ENCODE results near the gene SLC28A3. TPM values are rescaled to one million over a fixed set of nuclear protein-coding genes. Genes with fewer than 3 reads are reported as not detected.

Gene SLC28A3
- total RNA-seq, 1 experiment from 2014 or later, result 0.13 TPM

- Histone ChIP-seq H3F3A (ENCODE audit: insufficient read depth, low read depth) (no peaks in the 10 kb centered on the region), H3K27ac (no peak overlapping the region), H3K27me3 (ENCODE audit: insufficient read depth, low read depth) (no peaks in the 10 kb centered on the region), H2AFZ (no peak overlapping the region), H3K36me3 (ENCODE audit: low read depth) (no peaks in the 10 kb centered on the region), H3K4me3 (no peak overlapping the region), H3K9me2 (ENCODE audit: insufficient read depth) (no peaks in the 10 kb centered on the region), H3K4me1 (replicated peaks; ENCODE audit: insufficient read depth) (0 out of 2 replicates have a peak, but pooled peaks cover 3% of the 10 kb centered on the region), H3K4me2 (peak overlapping the region; percentile 54), H4K20me1 (ENCODE audit: insufficient read depth) (no peaks in the 10 kb centered on the region), H3K9me3 (ENCODE audit: insufficient read depth, low read depth) (no peaks in the 10 kb centered on the region), H3K79me2 (ENCODE audit: low read depth) (no peaks in the 10 kb centered on the region)
- ChIA-PET POLR2A (ENCODE audit: unreplicated experiment) (interaction anchor here (0.7 kb wide), 1 partner anchor 283 kb away, joined by 3 read pairs; no protein-coding TSS in a partner anchor), CTCF (interaction anchor here (0.7 to 1.5 kb wide), 6 partner anchors 17 to 341 kb away, joined by 3 to 5 read pairs (median 4); no protein-coding TSS in a partner anchor)
- TF ChIP-seq EZH2 (IDR thresholded peaks at IDR 0.05; ENCODE audit: low read depth) (no peak), CTCF (conservative IDR thresholded peaks at IDR 0.05) (peak; percentile 90)
- BruUV-seq (replicated peaks), result no TSS peak
- intact Hi-C loops (cut with micrococcal nuclease; ENCODE audit: unreplicated experiment), result loop anchor here (1.0 to 5.0 kb wide), 5 partner anchors 54 to 340 kb away; partner anchors contain the start of genes HNRNPK, KIF27 and RMI1
- peak; percentile 72 to 77 for DNase-seq
Measured at GRCh38 chr9:84261070-84261746, 79.3 kb downstream of the SLC28A3 start.

- intact Hi-C loops (cut with micrococcal nuclease; ENCODE audit: unreplicated experiment), result no loop called here
- no peaks in the 10 kb centered on the region for H3K9me3 ChIP-seq (ENCODE audit: insufficient read depth, low read depth)
- no peaks in the 10 kb centered on the region for H3K36me3 ChIP-seq (ENCODE audit: low read depth)
- no peak overlapping the region for H3K4me2 ChIP-seq
- no peaks in the 10 kb centered on the region for H3K27me3 ChIP-seq (ENCODE audit: insufficient read depth, low read depth)
- no peaks in the 10 kb centered on the region for H3K9me2 ChIP-seq (ENCODE audit: insufficient read depth)
- H3K4me1 ChIP-seq (replicated peaks; ENCODE audit: insufficient read depth), result peaks cover 12% of the 10 kb centered on the region
- DNase-seq, result no peak
- no peaks in the 10 kb centered on the region for H3F3A ChIP-seq (ENCODE audit: insufficient read depth, low read depth)
- H3K27ac ChIP-seq, result no peak overlapping the region
- POLR2A ChIA-PET (ENCODE audit: unreplicated experiment), result no interaction called here
- no peak overlapping the region for H3K4me3 ChIP-seq
- H4K20me1 ChIP-seq (ENCODE audit: insufficient read depth), result no peaks in the 10 kb centered on the region
- no TSS peak for BruUV-seq (replicated peaks)
- no peaks in the 10 kb centered on the region for H3K79me2 ChIP-seq (ENCODE audit: low read depth)
- CTCF ChIA-PET, result no interaction called here
- H2AFZ ChIP-seq, result no peak overlapping the region
- TF ChIP-seq CTCF (conservative IDR thresholded peaks at IDR 0.05) (no peak), EZH2 (IDR thresholded peaks at IDR 0.05; ENCODE audit: low read depth) (no peak)
Measured at GRCh38 chr9:84258371-84258770, 82.2 kb downstream of the SLC28A3 start.

- ChIA-PET POLR2A (ENCODE audit: unreplicated experiment) (no interaction called here), CTCF (no interaction called here)
- no peak for DNase-seq
- Histone ChIP-seq H2AFZ (no peak overlapping the region), H3K36me3 (ENCODE audit: low read depth) (no peaks in the 10 kb centered on the region), H3K4me1 (replicated peaks; ENCODE audit: insufficient read depth) (peaks cover 9% of the 10 kb centered on the region), H3K9me2 (ENCODE audit: insufficient read depth) (no peaks in the 10 kb centered on the region), H3K27ac (no peak overlapping the region), H3K4me2 (no peak overlapping the region), H3F3A (ENCODE audit: insufficient read depth, low read depth) (no peaks in the 10 kb centered on the region), H3K27me3 (ENCODE audit: insufficient read depth, low read depth) (no peaks in the 10 kb centered on the region), H4K20me1 (ENCODE audit: insufficient read depth) (no peaks in the 10 kb centered on the region), H3K79me2 (ENCODE audit: low read depth) (no peaks in the 10 kb centered on the region), H3K9me3 (ENCODE audit: insufficient read depth, low read depth) (no peaks in the 10 kb centered on the region), H3K4me3 (no peak overlapping the region)
- TF ChIP-seq EZH2 (IDR thresholded peaks at IDR 0.05; ENCODE audit: low read depth), result no peak
- TF ChIP-seq CTCF (conservative IDR thresholded peaks at IDR 0.05), result no peak
- BruUV-seq (replicated peaks), result no TSS peak
- intact Hi-C loops (cut with micrococcal nuclease; ENCODE audit: unreplicated experiment), result no loop called here
Measured at GRCh38 chr9:84255696-84256095, 84.9 kb downstream of the SLC28A3 start.
